Measurements from ENCODE around the gene TOMM40.
"Not testable (repeated sequence)": the region's sequence is repeated elsewhere in the genome, so short reads cannot be mapped to it uniquely, and the experiment has no call there.

The TOMM40 gene

DNA sequence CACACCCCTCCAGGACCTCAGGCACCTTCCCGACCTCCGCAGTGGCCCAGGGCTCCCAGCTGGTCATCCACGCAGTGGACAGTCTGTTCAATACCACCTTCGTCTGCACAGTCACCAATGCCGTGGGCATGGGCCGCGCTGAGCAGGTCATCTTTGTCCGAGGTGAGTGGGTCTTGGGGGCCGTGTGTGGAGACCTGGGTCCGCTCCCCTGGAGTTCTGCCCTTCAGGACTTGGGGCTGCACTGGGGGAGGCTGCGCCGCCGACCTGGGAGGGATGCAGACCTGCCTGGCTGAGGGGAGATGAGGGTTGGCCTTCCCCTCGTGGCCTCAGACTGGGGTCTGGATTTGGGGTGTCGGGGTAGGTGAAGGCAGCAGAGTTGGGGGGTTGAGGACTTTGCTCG, 16.7 kb upstream of the TOMM40 start:
- no peaks in the 10 kb centered on the region for H3K27me3 ChIP-seq (ENCODE audit: insufficient read depth, low read length)
- H3K27ac ChIP-seq (ENCODE audit: low read depth, low read length), result no peak overlapping the region
- no peaks in the 10 kb centered on the region for H3K4me1 ChIP-seq (ENCODE audit: control insufficient read depth, insufficient read depth, low read length, unreplicated experiment)
- H3K79me2 ChIP-seq (ENCODE audit: control insufficient read depth, insufficient read depth, low read length, unreplicated experiment), result no peaks in the 10 kb centered on the region
- H3K4me3 ChIP-seq (ENCODE audit: low read depth, low read length), result no peak overlapping the region
- H2AFZ ChIP-seq (ENCODE audit: low read length, unreplicated experiment), result no peak overlapping the region
- no peaks in the 10 kb centered on the region for H3K36me3 ChIP-seq (ENCODE audit: insufficient read depth, low read length)

DNA sequence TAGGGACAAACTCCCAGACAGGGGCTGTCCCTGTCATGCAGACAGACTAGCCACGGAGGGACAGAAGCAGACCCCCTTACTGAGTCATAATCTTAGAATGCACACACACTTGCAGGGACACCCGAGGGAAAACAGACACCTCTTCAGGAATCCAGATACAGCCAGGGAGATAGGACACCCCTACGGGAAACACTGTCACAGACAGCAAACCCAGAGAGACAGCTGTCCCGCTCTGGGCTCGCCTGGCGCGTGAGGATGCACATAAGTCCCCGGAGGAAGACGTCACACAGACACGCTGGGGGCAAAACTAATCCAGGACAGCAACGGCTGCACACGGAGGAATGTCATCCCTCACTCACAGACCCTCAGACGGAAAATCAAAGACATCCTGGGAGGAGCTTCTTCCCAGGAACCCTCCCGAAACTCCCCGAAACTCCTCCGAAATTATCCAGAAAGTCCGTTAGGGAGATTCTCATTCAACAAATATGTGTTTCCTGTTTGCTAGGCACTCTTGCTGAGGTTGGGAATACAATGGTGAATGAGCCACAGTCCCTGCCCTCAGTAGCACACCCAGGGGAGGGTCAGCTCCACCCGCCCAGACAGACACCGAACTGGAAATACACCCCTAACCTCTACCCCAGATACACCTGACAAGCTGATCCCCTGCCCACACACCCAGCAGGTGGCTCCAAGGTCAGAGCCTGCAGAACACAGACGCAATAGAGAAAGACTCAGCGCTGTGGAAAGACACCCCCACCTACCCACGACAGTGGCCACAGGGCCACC, 15.2 kb upstream of the TOMM40 start:
- no peak overlapping the region for H3K4me3 ChIP-seq (ENCODE audit: low read depth, low read length)
- no peaks in the 10 kb centered on the region for H3K4me1 ChIP-seq (ENCODE audit: control insufficient read depth, insufficient read depth, low read length, unreplicated experiment)
- no peak overlapping the region for H3K27ac ChIP-seq (ENCODE audit: low read depth, low read length)
- H3K36me3 ChIP-seq (ENCODE audit: insufficient read depth, low read length), result no peaks in the 10 kb centered on the region
- H3K27me3 ChIP-seq (ENCODE audit: insufficient read depth, low read length), result no peaks in the 10 kb centered on the region
- no peak overlapping the region for H2AFZ ChIP-seq (ENCODE audit: low read length, unreplicated experiment)
- H3K79me2 ChIP-seq (ENCODE audit: control insufficient read depth, insufficient read depth, low read length, unreplicated experiment), result no peaks in the 10 kb centered on the region

DNA sequence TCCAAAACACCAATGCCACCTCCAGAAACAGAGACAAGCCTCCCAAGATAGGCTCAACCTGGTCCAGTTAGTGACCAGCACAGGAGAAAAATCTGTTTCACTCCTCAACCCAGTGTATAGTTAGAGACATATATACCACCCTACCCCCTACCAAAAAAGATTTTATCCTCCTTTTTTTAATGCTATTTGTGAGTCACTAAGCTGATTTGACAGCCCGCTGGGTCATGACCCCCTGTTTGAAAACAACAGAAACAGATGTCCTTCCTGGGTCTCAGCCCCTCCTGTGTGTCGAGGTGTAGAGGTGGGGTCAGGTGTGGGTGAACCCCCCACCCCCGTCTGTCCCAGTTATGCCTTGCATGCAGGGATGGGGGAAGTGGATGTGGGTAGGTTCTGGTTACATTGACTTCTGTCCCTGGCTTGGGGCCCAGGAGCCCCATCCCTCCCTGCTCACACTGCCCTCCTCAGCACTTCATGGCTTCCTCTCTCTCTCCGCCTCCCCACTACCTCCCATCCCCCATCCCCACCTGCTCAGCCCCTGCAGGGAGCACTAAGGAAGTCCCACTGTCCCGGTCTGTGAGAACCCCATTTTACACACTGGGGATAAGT, 14.0 kb upstream of the TOMM40 start:
- H3K4me3 ChIP-seq (ENCODE audit: low read depth, low read length), result no peak overlapping the region
- H3K79me2 ChIP-seq (ENCODE audit: control insufficient read depth, insufficient read depth, low read length, unreplicated experiment), result no peaks in the 10 kb centered on the region
- no peak overlapping the region for H2AFZ ChIP-seq (ENCODE audit: low read length, unreplicated experiment)
- no peaks in the 10 kb centered on the region for H3K27me3 ChIP-seq (ENCODE audit: insufficient read depth, low read length)
- no peaks in the 10 kb centered on the region for H3K36me3 ChIP-seq (ENCODE audit: insufficient read depth, low read length)
- no peak overlapping the region for H3K27ac ChIP-seq (ENCODE audit: low read depth, low read length)
- no peaks in the 10 kb centered on the region for H3K4me1 ChIP-seq (ENCODE audit: control insufficient read depth, insufficient read depth, low read length, unreplicated experiment)

DNA sequence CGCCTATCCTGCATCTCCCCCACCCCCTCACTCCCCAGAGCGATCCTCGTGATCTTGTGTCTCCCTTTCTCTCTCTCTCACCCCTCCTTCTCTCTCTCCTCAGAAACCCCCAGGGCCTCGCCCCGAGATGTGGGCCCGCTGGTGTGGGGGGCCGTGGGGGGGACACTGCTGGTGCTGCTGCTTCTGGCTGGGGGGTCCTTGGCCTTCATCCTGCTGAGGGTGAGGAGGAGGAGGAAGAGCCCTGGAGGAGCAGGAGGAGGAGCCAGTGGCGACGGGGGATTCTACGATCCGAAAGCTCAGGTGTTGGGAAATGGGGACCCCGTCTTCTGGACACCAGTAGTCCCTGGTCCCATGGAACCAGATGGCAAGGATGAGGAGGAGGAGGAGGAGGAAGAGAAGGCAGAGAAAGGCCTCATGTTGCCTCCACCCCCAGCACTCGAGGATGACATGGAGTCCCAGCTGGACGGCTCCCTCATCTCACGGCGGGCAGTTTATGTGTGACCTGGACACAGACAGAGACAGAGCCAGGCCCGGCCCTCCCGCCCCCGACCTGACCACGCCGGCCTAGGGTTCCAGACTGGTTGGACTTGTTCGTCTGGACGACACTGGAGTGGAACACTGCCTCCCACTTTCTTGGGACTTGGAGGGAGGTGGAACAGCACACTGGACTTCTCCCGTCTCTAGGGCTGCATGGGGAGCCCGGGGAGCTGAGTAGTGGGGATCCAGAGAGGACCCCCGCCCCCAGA, 12.8 kb upstream of the TOMM40 start:
- Histone ChIP-seq H3K4me3 (ENCODE audit: low read depth, low read length) (no peak overlapping the region), H3K4me1 (ENCODE audit: control insufficient read depth, insufficient read depth, low read length, unreplicated experiment) (no peaks in the 10 kb centered on the region), H2AFZ (ENCODE audit: low read length, unreplicated experiment) (no peak overlapping the region), H3K79me2 (ENCODE audit: control insufficient read depth, insufficient read depth, low read length, unreplicated experiment) (no peaks in the 10 kb centered on the region), H3K36me3 (ENCODE audit: insufficient read depth, low read length) (no peaks in the 10 kb centered on the region), H3K27me3 (ENCODE audit: insufficient read depth, low read length) (no peaks in the 10 kb centered on the region), H3K27ac (ENCODE audit: low read depth, low read length) (no peak overlapping the region)

DNA sequence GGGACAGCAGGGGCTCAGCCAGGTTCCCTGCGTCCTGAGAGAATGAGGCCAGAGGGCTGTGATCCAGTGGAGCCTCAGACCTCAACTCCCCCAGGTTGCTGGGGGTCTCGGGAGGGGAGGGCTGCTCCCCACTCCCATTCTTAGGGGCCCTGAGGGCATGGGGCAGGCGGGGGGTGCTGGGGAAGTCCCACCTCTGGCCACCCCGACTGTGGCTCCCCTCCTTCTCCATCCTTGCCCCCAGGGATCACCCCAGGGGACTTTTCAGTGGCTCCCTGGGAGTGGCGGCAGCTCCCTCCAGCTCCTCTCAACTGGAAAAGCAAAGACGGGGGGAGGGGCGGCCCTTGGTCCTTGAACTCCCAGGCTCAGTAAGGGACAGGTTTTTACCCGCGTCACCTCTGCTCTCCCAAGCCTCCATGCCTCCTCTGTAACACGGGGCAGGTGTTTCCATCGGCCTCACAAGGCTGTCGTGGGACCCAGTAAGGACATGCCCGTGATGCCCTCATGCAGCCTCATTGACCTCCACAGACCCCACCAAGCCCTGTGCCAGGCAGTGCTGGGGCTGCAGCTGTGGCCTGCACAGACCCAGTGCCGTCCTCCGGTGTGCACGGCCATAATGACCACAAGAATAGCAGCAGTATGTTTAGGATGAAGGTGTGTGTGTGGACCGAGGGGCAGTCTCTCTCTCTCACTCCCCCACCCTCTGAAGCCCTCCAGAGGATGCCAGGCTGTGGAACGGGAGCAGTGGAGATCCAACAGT, 11.6 kb upstream of the TOMM40 start:
- H2AFZ ChIP-seq (ENCODE audit: low read length, unreplicated experiment), result no peak overlapping the region
- no peaks in the 10 kb centered on the region for H3K79me2 ChIP-seq (ENCODE audit: control insufficient read depth, insufficient read depth, low read length, unreplicated experiment)
- no peaks in the 10 kb centered on the region for H3K27me3 ChIP-seq (ENCODE audit: insufficient read depth, low read length)
- H3K27ac ChIP-seq (ENCODE audit: low read depth, low read length), result no peak overlapping the region
- H3K4me1 ChIP-seq (ENCODE audit: control insufficient read depth, insufficient read depth, low read length, unreplicated experiment), result no peaks in the 10 kb centered on the region
- H3K36me3 ChIP-seq (ENCODE audit: insufficient read depth, low read length), result no peaks in the 10 kb centered on the region
- H3K4me3 ChIP-seq (ENCODE audit: low read depth, low read length), result no peak overlapping the region

DNA sequence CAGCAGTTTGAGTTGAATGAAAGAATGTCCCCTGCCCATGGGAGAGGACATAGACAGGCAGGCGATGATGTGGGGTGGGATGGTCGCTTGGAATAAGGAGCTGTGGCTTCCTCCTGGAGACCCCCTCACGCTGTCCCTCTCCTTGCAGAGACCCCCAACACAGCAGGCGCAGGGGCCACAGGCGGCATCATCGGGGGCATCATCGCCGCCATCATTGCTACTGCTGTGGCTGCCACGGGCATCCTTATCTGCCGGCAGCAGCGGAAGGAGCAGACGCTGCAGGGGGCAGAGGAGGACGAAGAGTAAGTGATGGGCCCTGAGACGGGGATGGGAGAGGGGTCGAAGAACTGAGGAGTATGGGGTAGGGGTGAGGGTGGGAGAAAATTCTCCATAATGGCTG, 9.0 kb upstream of the TOMM40 start:
- Histone ChIP-seq H3K27ac (ENCODE audit: low read depth, low read length) (no peak overlapping the region), H3K79me2 (ENCODE audit: control insufficient read depth, insufficient read depth, low read length, unreplicated experiment) (no peaks in the 10 kb centered on the region), H2AFZ (ENCODE audit: low read length, unreplicated experiment) (no peak overlapping the region), H3K36me3 (ENCODE audit: insufficient read depth, low read length) (no peaks in the 10 kb centered on the region), H3K27me3 (ENCODE audit: insufficient read depth, low read length) (no peaks in the 10 kb centered on the region), H3K4me1 (ENCODE audit: control insufficient read depth, insufficient read depth, low read length, unreplicated experiment) (no peaks in the 10 kb centered on the region), H3K4me3 (ENCODE audit: low read depth, low read length) (no peak overlapping the region)

DNA sequence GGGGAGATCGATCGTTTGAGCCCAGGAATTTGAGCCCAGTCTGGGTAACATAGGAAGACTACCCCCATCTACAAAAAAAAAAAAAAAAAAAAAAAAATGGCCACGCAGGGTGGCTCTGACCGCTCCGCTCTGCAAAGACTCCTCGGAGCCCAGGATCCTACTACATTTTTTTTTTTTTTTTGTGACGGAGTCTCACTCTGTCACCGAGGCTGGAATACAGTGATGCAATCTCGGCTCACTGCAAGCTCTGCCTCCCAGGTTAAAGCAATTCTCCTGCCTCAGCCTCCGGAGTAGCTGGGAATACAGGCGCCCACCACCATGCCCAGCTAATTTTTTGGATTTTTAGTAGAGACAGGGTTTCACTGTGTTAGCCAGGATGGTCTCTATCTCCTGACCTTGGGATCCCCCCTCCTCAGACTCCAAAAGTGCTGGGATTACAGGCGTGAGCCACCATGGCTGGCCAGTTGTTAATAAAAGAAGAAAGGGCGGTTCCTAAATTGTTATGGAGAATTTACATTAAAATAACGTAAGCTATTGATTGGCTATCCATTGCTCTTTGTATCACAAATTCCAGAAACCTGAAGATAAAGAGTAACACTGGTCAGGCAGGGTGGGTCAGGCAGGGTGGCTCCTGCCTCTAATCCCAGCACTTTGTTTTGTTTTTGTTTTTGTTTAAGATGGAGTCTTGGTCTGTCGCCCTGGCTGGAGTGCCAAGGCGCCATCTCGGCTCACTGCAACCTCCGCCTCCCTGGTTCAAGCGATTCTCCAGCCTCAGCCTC, 8.2 kb upstream of the TOMM40 start:
- not testable (repeated sequence) for H3K27me3 ChIP-seq (ENCODE audit: insufficient read depth, low read length); H2AFZ ChIP-seq (ENCODE audit: low read length, unreplicated experiment); H3K27ac ChIP-seq (ENCODE audit: low read depth, low read length); H3K79me2 ChIP-seq (ENCODE audit: control insufficient read depth, insufficient read depth, low read length, unreplicated experiment); H3K4me1 ChIP-seq (ENCODE audit: control insufficient read depth, insufficient read depth, low read length, unreplicated experiment); H3K36me3 ChIP-seq (ENCODE audit: insufficient read depth, low read length); H3K4me3 ChIP-seq (ENCODE audit: low read depth, low read length)

DNA sequence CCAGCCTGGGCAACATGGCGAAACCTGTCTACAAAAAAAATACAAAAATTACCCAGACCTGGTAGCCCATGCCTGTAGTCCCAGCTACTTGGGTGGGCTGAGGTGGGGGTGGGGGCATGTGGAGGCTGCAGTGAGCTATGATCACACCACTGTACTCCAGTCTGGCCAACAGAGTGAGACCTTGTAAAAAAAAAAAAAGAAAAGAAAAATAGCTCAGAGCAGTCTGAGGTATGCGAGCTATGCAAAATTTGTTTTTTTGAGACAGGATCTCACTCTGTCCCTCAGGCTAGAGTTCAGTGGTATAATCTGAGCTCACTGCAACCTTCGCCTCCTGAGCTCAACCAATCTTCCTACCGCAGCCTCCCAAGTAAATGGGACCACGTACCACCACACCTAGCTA, 7.1 kb upstream of the TOMM40 start:
- H3K4me1 ChIP-seq (ENCODE audit: control insufficient read depth, insufficient read depth, low read length, unreplicated experiment), result no peaks in the 10 kb centered on the region
- H3K36me3 ChIP-seq (ENCODE audit: insufficient read depth, low read length), result no peaks in the 10 kb centered on the region
- H3K4me3 ChIP-seq (ENCODE audit: low read depth, low read length), result no peak overlapping the region
- H3K27me3 ChIP-seq (ENCODE audit: insufficient read depth, low read length), result no peaks in the 10 kb centered on the region
- no peaks in the 10 kb centered on the region for H3K79me2 ChIP-seq (ENCODE audit: control insufficient read depth, insufficient read depth, low read length, unreplicated experiment)
- no peak overlapping the region for H2AFZ ChIP-seq (ENCODE audit: low read length, unreplicated experiment)
- H3K27ac ChIP-seq (ENCODE audit: low read depth, low read length), result no peak overlapping the region

DNA sequence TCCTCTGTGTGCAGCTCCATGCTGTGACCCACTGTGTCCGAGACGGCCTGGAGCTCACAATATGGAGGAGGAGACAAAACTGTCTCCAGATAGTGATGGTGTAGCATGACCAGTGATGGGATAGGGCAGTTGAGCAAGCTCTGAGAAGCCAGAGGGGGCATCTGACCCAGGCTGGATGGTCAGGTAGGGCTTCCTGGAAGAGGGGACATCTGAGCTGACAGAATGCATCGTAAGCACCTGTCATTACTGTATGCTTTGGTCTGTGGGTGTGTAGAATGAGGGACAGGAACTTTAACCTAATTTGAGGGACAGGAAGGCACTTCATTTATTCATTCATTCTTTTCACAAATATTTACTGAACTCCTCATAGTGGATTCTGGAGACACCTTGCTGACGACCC, 6.5 kb upstream of the TOMM40 start:
- Histone ChIP-seq H3K27ac (ENCODE audit: low read depth, low read length) (no peak overlapping the region), H3K79me2 (ENCODE audit: control insufficient read depth, insufficient read depth, low read length, unreplicated experiment) (no peaks in the 10 kb centered on the region), H3K27me3 (ENCODE audit: insufficient read depth, low read length) (no peaks in the 10 kb centered on the region), H2AFZ (ENCODE audit: low read length, unreplicated experiment) (no peak overlapping the region), H3K4me1 (ENCODE audit: control insufficient read depth, insufficient read depth, low read length, unreplicated experiment) (no peaks in the 10 kb centered on the region), H3K36me3 (ENCODE audit: insufficient read depth, low read length) (no peaks in the 10 kb centered on the region), H3K4me3 (ENCODE audit: low read depth, low read length) (no peak overlapping the region)

DNA sequence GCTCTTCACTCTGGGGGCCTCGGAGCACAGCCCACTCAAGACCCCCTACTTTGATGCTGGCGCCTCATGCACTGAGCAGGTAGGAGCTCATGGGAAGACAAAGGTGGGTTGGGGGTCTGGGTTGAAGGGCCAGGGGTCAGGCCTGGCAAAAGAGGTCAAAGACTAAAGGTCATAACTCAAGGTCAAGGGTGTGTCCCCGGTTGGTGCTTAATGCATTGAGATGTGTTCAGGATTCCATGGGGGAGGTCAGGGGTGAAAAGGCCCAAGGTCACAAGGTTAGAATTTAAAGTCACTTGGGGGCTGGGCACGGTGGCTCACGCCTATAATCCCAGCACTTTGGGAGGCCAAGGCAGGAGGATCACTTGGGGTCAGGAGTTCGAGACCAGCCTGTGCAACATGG, 4.9 kb upstream of the TOMM40 start:
- Histone ChIP-seq H3K27ac (ENCODE audit: low read depth, low read length) (no peak overlapping the region), H3K27me3 (ENCODE audit: insufficient read depth, low read length) (no peaks in the 10 kb centered on the region), H2AFZ (ENCODE audit: low read length, unreplicated experiment) (no peak overlapping the region), H3K79me2 (ENCODE audit: control insufficient read depth, insufficient read depth, low read length, unreplicated experiment) (peaks cover under 1% of the 10 kb centered on the region), H3K4me3 (ENCODE audit: low read depth, low read length) (no peak overlapping the region), H3K36me3 (ENCODE audit: insufficient read depth, low read length) (no peaks in the 10 kb centered on the region), H3K4me1 (ENCODE audit: control insufficient read depth, insufficient read depth, low read length, unreplicated experiment) (no peaks in the 10 kb centered on the region)

Measured in ACC112 (cell line).